ENCODE measurements around the gene SAMD4A.

The SAMD4A gene

GRCh38 chr14:54834081-54834480 is 267.2 kb downstream of the SAMD4A start:
- H3K27ac ChIP-seq = no peak overlapping the region

GRCh38 chr14:54834727-54835126 is 267.8 kb downstream of the SAMD4A start:
- H3K36me3 ChIP-seq (ENCODE audit: insufficient read depth, low read length) = no peaks in the 10 kb centered on the region
- H3K4me3 ChIP-seq = no peak overlapping the region
- no peak overlapping the region for H3K27ac ChIP-seq
- no peak overlapping the region for H3K9ac ChIP-seq (ENCODE audit: insufficient read length)
- no peaks in the 10 kb centered on the region for H3K9me3 ChIP-seq (ENCODE audit: low read depth, low read length)
- DNase-seq (ENCODE audit: low read depth, low spot score) = no peak
- TF ChIP-seq EZH2 (IDR thresholded peaks at IDR 0.05) (no peak), POLR2AphosphoS5 (IDR thresholded peaks at IDR 0.05; ENCODE audit: borderline replicate concordance, low read depth, low read length) (no peak), FOXP2 (optimal IDR thresholded peaks at IDR 0.05; ENCODE audit: control extremely low read depth, extremely low read length, insufficient read depth) (no peak)

More at GRCh38 chr14:54834081-54834480, 267.2 kb downstream of the SAMD4A start:
- no peaks in the 10 kb centered on the region for H3K36me3 ChIP-seq (ENCODE audit: insufficient read depth, low read length)
- no peaks in the 10 kb centered on the region for H3K9me3 ChIP-seq (ENCODE audit: low read depth, low read length)
- H3K9ac ChIP-seq (ENCODE audit: insufficient read length) = no peak overlapping the region
- TF ChIP-seq EZH2 (IDR thresholded peaks at IDR 0.05) (no peak), FOXP2 (optimal IDR thresholded peaks at IDR 0.05; ENCODE audit: control extremely low read depth, extremely low read length, insufficient read depth) (no peak), POLR2AphosphoS5 (IDR thresholded peaks at IDR 0.05; ENCODE audit: borderline replicate concordance, low read depth, low read length) (no peak)
- H3K4me3 ChIP-seq = no peak overlapping the region
- no peak for DNase-seq (ENCODE audit: low read depth, low spot score)

- TF ChIP-seq EZH2 (IDR thresholded peaks at IDR 0.05) (no peak), FOXP2 (optimal IDR thresholded peaks at IDR 0.05; ENCODE audit: control extremely low read depth, extremely low read length, insufficient read depth) (no peak), POLR2AphosphoS5 (IDR thresholded peaks at IDR 0.05; ENCODE audit: borderline replicate concordance, low read depth, low read length) (no peak)
- Histone ChIP-seq H3K4me3 (no peak overlapping the region), H3K27ac (no peak overlapping the region), H3K9me3 (ENCODE audit: low read depth, low read length) (no peaks in the 10 kb centered on the region), H3K9ac (ENCODE audit: insufficient read length) (no peak overlapping the region), H3K36me3 (ENCODE audit: insufficient read depth, low read length) (0 out of 2 replicates have a peak, but pooled peaks cover 4% of the 10 kb centered on the region)
- no peak for DNase-seq (ENCODE audit: low read depth, low spot score)
These were observed 269.3 kb downstream of the SAMD4A start for GRCh38 chr14:54836231-54836630.

GRCh38 chr14:54837508-54838149 is 270.7 kb downstream of the SAMD4A start:
- Histone ChIP-seq H3K4me3 (no peak overlapping the region), H3K9me3 (ENCODE audit: low read depth, low read length) (no peaks in the 10 kb centered on the region), H3K9ac (ENCODE audit: insufficient read length) (no peak overlapping the region), H3K36me3 (ENCODE audit: insufficient read depth, low read length) (0 out of 2 replicates have a peak, but pooled peaks cover 4% of the 10 kb centered on the region), H3K27ac (no peak overlapping the region)
- TF ChIP-seq FOXP2 (optimal IDR thresholded peaks at IDR 0.05; ENCODE audit: control extremely low read depth, extremely low read length, insufficient read depth) (no peak), POLR2AphosphoS5 (IDR thresholded peaks at IDR 0.05; ENCODE audit: borderline replicate concordance, low read depth, low read length) (no peak), EZH2 (IDR thresholded peaks at IDR 0.05) (no peak)
- no peak for DNase-seq (ENCODE audit: low read depth, low spot score)

GRCh38 chr14:54838931-54839512 is 272.1 kb downstream of the SAMD4A start:
- Histone ChIP-seq H3K4me3 (no peak overlapping the region), H3K9ac (ENCODE audit: insufficient read length) (no peak overlapping the region), H3K9me3 (ENCODE audit: low read depth, low read length) (no peaks in the 10 kb centered on the region), H3K36me3 (ENCODE audit: insufficient read depth, low read length) (0 out of 2 replicates have a peak, but pooled peaks cover 4% of the 10 kb centered on the region), H3K27ac (no peak overlapping the region)
- no peak for DNase-seq (ENCODE audit: low read depth, low spot score)
- TF ChIP-seq POLR2AphosphoS5 (IDR thresholded peaks at IDR 0.05; ENCODE audit: borderline replicate concordance, low read depth, low read length) = no peak
- no peak for TF ChIP-seq FOXP2 (optimal IDR thresholded peaks at IDR 0.05; ENCODE audit: control extremely low read depth, extremely low read length, insufficient read depth)
- no peak for TF ChIP-seq EZH2 (IDR thresholded peaks at IDR 0.05)

GRCh38 chr14:54839701-54840119 is 272.8 kb downstream of the SAMD4A start:
- no peak for DNase-seq (ENCODE audit: low read depth, low spot score)
- Histone ChIP-seq H3K9ac (ENCODE audit: insufficient read length) (no peak overlapping the region), H3K36me3 (ENCODE audit: insufficient read depth, low read length) (0 out of 2 replicates have a peak, but pooled peaks cover 4% of the 10 kb centered on the region), H3K9me3 (ENCODE audit: low read depth, low read length) (no peaks in the 10 kb centered on the region), H3K4me3 (no peak overlapping the region), H3K27ac (no peak overlapping the region)
- TF ChIP-seq POLR2AphosphoS5 (IDR thresholded peaks at IDR 0.05; ENCODE audit: borderline replicate concordance, low read depth, low read length) (no peak), EZH2 (IDR thresholded peaks at IDR 0.05) (no peak), FOXP2 (optimal IDR thresholded peaks at IDR 0.05; ENCODE audit: control extremely low read depth, extremely low read length, insufficient read depth) (no peak)

- no peak for DNase-seq (ENCODE audit: low read depth, low spot score)
- no peak overlapping the region for H3K27ac ChIP-seq
- H3K36me3 ChIP-seq (ENCODE audit: insufficient read depth, low read length) = 0 out of 2 replicates have a peak, but pooled peaks cover 4% of the 10 kb centered on the region
- H3K9ac ChIP-seq (ENCODE audit: insufficient read length) = no peak overlapping the region
- H3K4me3 ChIP-seq = no peak overlapping the region
- TF ChIP-seq FOXP2 (optimal IDR thresholded peaks at IDR 0.05; ENCODE audit: control extremely low read depth, extremely low read length, insufficient read depth) (no peak), POLR2AphosphoS5 (IDR thresholded peaks at IDR 0.05; ENCODE audit: borderline replicate concordance, low read depth, low read length) (no peak), EZH2 (IDR thresholded peaks at IDR 0.05) (no peak)
- H3K9me3 ChIP-seq (ENCODE audit: low read depth, low read length) = no peaks in the 10 kb centered on the region
These were observed 273.4 kb downstream of the SAMD4A start for GRCh38 chr14:54840336-54840735.

- no peak overlapping the region for H3K27ac ChIP-seq
- H3K9me3 ChIP-seq (ENCODE audit: low read depth, low read length) = no peaks in the 10 kb centered on the region
- H3K9ac ChIP-seq (ENCODE audit: insufficient read length) = no peak overlapping the region
- TF ChIP-seq POLR2AphosphoS5 (IDR thresholded peaks at IDR 0.05; ENCODE audit: borderline replicate concordance, low read depth, low read length) = no peak
- TF ChIP-seq EZH2 (IDR thresholded peaks at IDR 0.05) = no peak
- no peak for TF ChIP-seq FOXP2 (optimal IDR thresholded peaks at IDR 0.05; ENCODE audit: control extremely low read depth, extremely low read length, insufficient read depth)
- 0 out of 2 replicates have a peak, but pooled peaks cover 4% of the 10 kb centered on the region for H3K36me3 ChIP-seq (ENCODE audit: insufficient read depth, low read length)
- no peak overlapping the region for H3K4me3 ChIP-seq
- no peak for DNase-seq (ENCODE audit: low read depth, low spot score)
These were observed 273.9 kb downstream of the SAMD4A start for GRCh38 chr14:54840798-54841197.
